Adrenal gland (tissue), 12 donors: ENCODE measurements around the gene CCDC91. TPM values are rescaled to one million over a fixed set of nuclear protein-coding genes. Genes with fewer than 3 reads are reported as not detected.

Experiments used
- DNase-seq, 7 donors: peaks; one replicate each; pipeline ENCODE4 v3.0.0-alpha.2; 2019 to 2020
- H3K27ac ChIP-seq, 5 donors: fragments of 200-600 bp; sonication (generic) in 4 of 5; 1 replicate in 3 of 5; 2 replicates in 2 of 5; pipeline versions ENCODE4 v1.5.1 to v1.8.0; 2016 to 2020; ENCODE audit warnings: mild to moderate bottlenecking in 1 of 5
- H3K27me3 ChIP-seq: fragments of 200-600 bp; 2 replicates; pipeline ENCODE4 v1.8.0; 2021
- H3K36me3 ChIP-seq, 2 donors: fragments of 200-600 bp; replicated peaks in 1 of 2; 1 replicate in 1 of 2; 2 replicates in 1 of 2; pipeline versions ENCODE4 v1.5.1 to v1.8.0; 2018 to 2022
- H3K4me1 ChIP-seq, 2 donors: fragments of 200-600 bp; replicated peaks in 1 of 2; 1 replicate in 1 of 2; 2 replicates in 1 of 2; pipeline versions ENCODE4 v1.5.1 to v1.8.0; 2018 to 2021
- H3K4me3 ChIP-seq, 4 donors: fragments of 200-600 bp; sonication (generic) in 3 of 4; one replicate each; pipeline ENCODE4 v1.5.1; 2016 to 2018
- H3K9me3 ChIP-seq, 3 donors: fragments of 200-600 bp; sonication (generic) in 1 of 3; replicated peaks in 1 of 3; 1 replicate in 2 of 3; 2 replicates in 1 of 3; pipeline versions ENCODE4 v1.5.1 to v1.8.0; 2016 to 2021
- CTCF ChIP-seq, 6 experiments: fragments of 450-650 bp in 4 of 6; fragments of 200-600 bp in 2 of 6; sonication (generic) in 1 of 6; IDR thresholded peaks; 1 replicate in 5 of 6; 2 replicates in 1 of 6; pipeline versions ENCODE4 v1.5.1 to v1.8.0; 2016 to 2021; ENCODE audit warnings: antibody characterized with exemption in 6 of 6, mild to moderate bottlenecking in 2 of 6, moderate library complexity in 1 of 6
- POLR2A ChIP-seq, 2 donors: fragments of 450-650 bp; IDR thresholded peaks; one replicate each; pipeline ENCODE4 v1.6.1; 2017; ENCODE audit warnings: antibody characterized with exemption in 2 of 2, mild to moderate bottlenecking in 2 of 2, moderate library complexity in 1 of 2
- WGBS, 4 donors: extraction: QIAGEN DNeasy Blood & Tissue Kit in 2 of 4; methylation state at CpG; one replicate each; pipeline versions ENCODE4 v1.1.5 to v1.1.7; 2013 to 2017; 5-methylcytosine and 5-hydroxymethylcytosine counted together
- intact Hi-C, 2 donors: fragments of 100-400 bp; cut with DNase I; formaldehyde crosslinking; loops; one replicate each; pipeline versions ENCODE4 v1.14.1 to v1.15.0; 2022 to 2023
- polyA plus RNA-seq, 3 donors: library from polyadenylated mRNA; stranded (reverse); fragments of 200-250 nt in 2 of 3; fragments of 350-450 nt in 1 of 3; fragmentation: Illumina TruSeq in 1 of 3; extraction: RNeasy Lipid Tissue Mini Kit (QIAGEN cat#74804) in 1 of 3; gene quantifications; one replicate each; pipeline ENCODE4 v1.2.3, GENCODE V29; 2013 to 2014
- total RNA-seq, 9 donors: library from RNA; depleted of rRNA in 4 of 9; stranded (reverse); fragments of >200 nt in 4 of 9; fragments of 120-200 nt in 1 of 9; fragmentation: NEBNext Ultra II Directional in 1 of 9; extraction: Animal tissue kit (Norgen Biotek cat#: 25700) in 1 of 9; gene quantifications; one replicate each; pipeline versions ENCODE4 v1.1.0 to v1.2.4, GENCODE V29; 2013 to 2023
- donor health status: healthy with polysubstance abuse.
- donor health status: Bipolar disorder and iron deficiency.
- donor health status: DM: yes; HTN: yes; CAD: no.
- donor health status: DM: no; HTN: no; CAD: no.
- donor health status: DM: no; HTN: no; CAD: no.
- donor health status: DM: yes; HTN: yes; CAD: no.

CCDC91 gene
- total and polyA plus RNA-seq, 12 donors = 9.1 to 56.7 (median 33.1) TPM

GRCh38 chr12:28222081-28222700 lies 31.9 kb downstream of the CCDC91 start:
- Histone ChIP-seq H3K9me3 (peaks cover 0 to 9% (median 0%) of the 10 kb centered on the region in 3 donors), H3K27ac (no peak overlapping the region), H3K4me3 (no peak overlapping the region), H3K36me3 (no peaks in the 10 kb centered on the region), H3K27me3 (no peaks in the 10 kb centered on the region), H3K4me1 (peaks cover 4 to 18% of the 10 kb centered on the region in 2 donors)
- DNase-seq = no peak
- intact Hi-C loops = no loop called here
- 85 to 92% (median 88%) methylated on average over 2 of the region's 2 CpGs for WGBS, 4 donors
- no peak for TF ChIP-seq POLR2A (IDR thresholded peaks at IDR 0.05)
- TF ChIP-seq CTCF (IDR thresholded peaks at IDR 0.05) = no peak

GRCh38 chr12:28223025-28223554 lies 32.8 kb downstream of the CCDC91 start:
- peaks cover 4 to 18% of the 10 kb centered on the region in 2 donors for H3K4me1 ChIP-seq
- no peak for TF ChIP-seq POLR2A (IDR thresholded peaks at IDR 0.05)
- TF ChIP-seq CTCF (IDR thresholded peaks at IDR 0.05) = no peak
- 89 to 96% (median 93%) methylated on average over 3 of the region's 3 CpGs for WGBS, 4 donors
- no peak overlapping the region for H3K4me3 ChIP-seq
- H3K36me3 ChIP-seq = no peaks in the 10 kb centered on the region
- no peak overlapping the region for H3K27ac ChIP-seq
- H3K9me3 ChIP-seq = peaks cover 0 to 8% (median 0%) of the 10 kb centered on the region in 3 donors
- intact Hi-C loops = no loop called here
- no peak for DNase-seq
- H3K27me3 ChIP-seq = no peaks in the 10 kb centered on the region

- WGBS, 4 donors = 73 to 92% (median 84%) methylated on average over 2 of the region's 2 CpGs
- intact Hi-C loops = no loop called here
These were observed 33.6 kb downstream of the CCDC91 start for GRCh38 chr12:28223858-28224257.

GRCh38 chr12:28226705-28227104 lies 36.4 kb downstream of the CCDC91 start:
- intact Hi-C loops = no loop called here
- Histone ChIP-seq H3K4me3 (no peak overlapping the region), H3K27me3 (no peaks in the 10 kb centered on the region), H3K27ac (no peak overlapping the region), H3K36me3 (no peaks in the 10 kb centered on the region), H3K9me3 (no peaks in the 10 kb centered on the region), H3K4me1 (peaks cover 4 to 37% of the 10 kb centered on the region in 2 donors)
- no peak for DNase-seq
- TF ChIP-seq CTCF (IDR thresholded peaks at IDR 0.05) (no peak), POLR2A (IDR thresholded peaks at IDR 0.05) (no peak)

More at GRCh38 chr12:28223858-28224257, 33.6 kb downstream of the CCDC91 start:
- H3K27ac ChIP-seq = no peak overlapping the region
- no peaks in the 10 kb centered on the region for H3K36me3 ChIP-seq
- peaks cover 4 to 18% of the 10 kb centered on the region in 2 donors for H3K4me1 ChIP-seq
- DNase-seq = no peak
- H3K9me3 ChIP-seq = peaks cover 0 to under 1% (median 0%) of the 10 kb centered on the region in 3 donors
- no peaks in the 10 kb centered on the region for H3K27me3 ChIP-seq
- H3K4me3 ChIP-seq = no peak overlapping the region
- TF ChIP-seq CTCF (IDR thresholded peaks at IDR 0.05) = no peak
- TF ChIP-seq POLR2A (IDR thresholded peaks at IDR 0.05) = no peak
